GM21786 (cell line): ENCODE data around the gene PRKAR1A.

ENCODE experiments used
- ATAC-seq: cut with Tn5 transposase; IDR thresholded peaks from one replicate; pipeline ENCODE4 v1.9.1; 2021; ENCODE audit not compliant: unreplicated experiment

Gene PRKAR1A

GRCh38 chr17:68541816-68542215 lies 29.6 kb downstream of the PRKAR1A start:
- ATAC-seq = no peak

GRCh38 chr17:68542698-68543463 lies 30.7 kb downstream of the PRKAR1A start:
- no peak for ATAC-seq

GRCh38 chr17:68544111-68544915 lies 32.1 kb downstream of the PRKAR1A start:
- no peak for ATAC-seq

- ATAC-seq = no peak
Observed at GRCh38 chr17:68556551-68556950, 44.3 kb downstream of the PRKAR1A start.

- ATAC-seq = no peak
Observed at GRCh38 chr17:68559316-68559715, 47.1 kb downstream of the PRKAR1A start.

- no peak for ATAC-seq
Observed at GRCh38 chr17:68560966-68561720, 48.9 kb downstream of the PRKAR1A start.

GRCh38 chr17:68562736-68563135 lies 50.5 kb downstream of the PRKAR1A start:
- no peak for ATAC-seq

GRCh38 chr17:68564415-68565111 lies 52.3 kb downstream of the PRKAR1A start:
- no peak for ATAC-seq

- ATAC-seq = no peak
Observed at GRCh38 chr17:68565661-68566441, 53.6 kb downstream of the PRKAR1A start.

GRCh38 chr17:68566442-68566738 lies 54.2 kb downstream of the PRKAR1A start:
- ATAC-seq = no peak

- no peak for ATAC-seq
Observed at GRCh38 chr17:68567035-68567434, 54.8 kb downstream of the PRKAR1A start.

- ATAC-seq = no peak
Observed at GRCh38 chr17:68567581-68567980, 55.4 kb downstream of the PRKAR1A start.

GRCh38 chr17:68568581-68568980 lies 56.4 kb downstream of the PRKAR1A start:
- no peak for ATAC-seq

- ATAC-seq = no peak
Observed at GRCh38 chr17:68569346-68569745, 57.1 kb downstream of the PRKAR1A start.

GRCh38 chr17:68570526-68570925 lies 58.3 kb downstream of the PRKAR1A start:
- no peak for ATAC-seq

- no peak for ATAC-seq
Observed at GRCh38 chr17:68572138-68572842, 60.1 kb downstream of the PRKAR1A start.

GRCh38 chr17:68573338-68573737 lies 61.1 kb downstream of the PRKAR1A start:
- ATAC-seq = no peak

- no peak for ATAC-seq
Observed at GRCh38 chr17:68576137-68576536, 63.9 kb downstream of the PRKAR1A start.

GRCh38 chr17:68576811-68577496 lies 64.7 kb downstream of the PRKAR1A start:
- no peak for ATAC-seq
